HG02943 (cell line): ENCODE data around the gene GAN.
"Not testable (repeated sequence)": the region's sequence is repeated elsewhere in the genome, so short reads cannot be mapped to it uniquely, and the experiment has no call there.

Experiments used
- ATAC-seq: cut with Tn5 transposase; IDR thresholded peaks from one replicate; pipeline ENCODE4 v1.9.1; 2021; ENCODE audit warnings: mild to moderate bottlenecking, low read depth, moderate library complexity; ENCODE audit not compliant: unreplicated experiment

GAN gene

GRCh38 chr16:81392011-81392410 is 77.2 kb downstream of the GAN start:
- no peak for ATAC-seq

GRCh38 chr16:81394416-81394815 is 79.7 kb downstream of the GAN start:
- no peak for ATAC-seq

- no peak for ATAC-seq
Observed at GRCh38 chr16:81394966-81395655, 80.3 kb downstream of the GAN start.

GRCh38 chr16:81397058-81397878 is 82.5 kb downstream of the GAN start:
- ATAC-seq = no peak

- no peak for ATAC-seq
Observed at GRCh38 chr16:81397879-81398520, 83.2 kb downstream of the GAN start.

GRCh38 chr16:81399909-81400308 is 85.1 kb downstream of the GAN start:
- no peak for ATAC-seq

- no peak for ATAC-seq
Observed at GRCh38 chr16:81401035-81401950, 86.5 kb downstream of the GAN start.

GRCh38 chr16:81403208-81403600 is 88.4 kb downstream of the GAN start:
- ATAC-seq = no peak

GRCh38 chr16:81403601-81404391 is 89.0 kb downstream of the GAN start:
- peak; percentile 61 for ATAC-seq

GRCh38 chr16:81405002-81405401 is 90.2 kb downstream of the GAN start:
- not testable (repeated sequence) for ATAC-seq

GRCh38 chr16:81405702-81406113 is 90.9 kb downstream of the GAN start:
- ATAC-seq = no peak

GRCh38 chr16:81408409-81408950 is 93.7 kb downstream of the GAN start:
- no peak for ATAC-seq

- no peak for ATAC-seq
Observed at GRCh38 chr16:81409016-81409556, 94.3 kb downstream of the GAN start.

- no peak for ATAC-seq
Observed at GRCh38 chr16:81410643-81411293, 96.0 kb downstream of the GAN start.

GRCh38 chr16:81413245-81413990 is 98.7 kb downstream of the GAN start:
- ATAC-seq = no peak

GRCh38 chr16:81415751-81416150 is 101.0 kb downstream of the GAN start:
- no peak for ATAC-seq

GRCh38 chr16:81416749-81417148 is 102.0 kb downstream of the GAN start:
- no peak for ATAC-seq

- ATAC-seq = no peak
Observed at GRCh38 chr16:81417210-81417609, 102.4 kb downstream of the GAN start.
